HEK293T (cell line): ENCODE results near the gene CLEC18C.
"Not testable (repeated sequence)": the region's sequence is repeated elsewhere in the genome, so short reads cannot be mapped to it uniquely, and the experiment has no call there.

Experiments
- ARNT ChIP-seq: fragments of 450-650 bp; IDR thresholded peaks from 2 replicates; pipeline ENCODE4 v1.6.1; 2017; ENCODE audit warnings: mild to moderate bottlenecking
- CTBP1 ChIP-seq: fragments of 450-650 bp; IDR thresholded peaks from 2 replicates; pipeline ENCODE4 v1.6.1; 2016; ENCODE audit warnings: borderline replicate concordance
- ELF4 ChIP-seq: fragments of 450-650 bp; IDR thresholded peaks from 2 replicates; pipeline ENCODE4 v1.6.1; 2017; ENCODE audit warnings: antibody characterized with exemption
- FOXA1 ChIP-seq: fragments of 450-650 bp; IDR thresholded peaks from 2 replicates; pipeline ENCODE4 v1.6.1; 2016; ENCODE audit warnings: mild to moderate bottlenecking
- FOXM1 ChIP-seq: fragments of 450-650 bp; IDR thresholded peaks from 2 replicates; pipeline ENCODE4 v1.6.1; 2017; ENCODE audit warnings: mild to moderate bottlenecking, borderline replicate concordance
- HDGF ChIP-seq: fragments of 450-650 bp; IDR thresholded peaks from 2 replicates; pipeline ENCODE4 v1.6.1; 2017; ENCODE audit warnings: antibody characterized with exemption, borderline replicate concordance
- NFRKB ChIP-seq: fragments of 450-650 bp; IDR thresholded peaks from 2 replicates; pipeline ENCODE4 v1.6.1; 2016; ENCODE audit warnings: mild to moderate bottlenecking, moderate library complexity
- SP1 ChIP-seq: fragments of 450-650 bp; IDR thresholded peaks from 2 replicates; pipeline ENCODE4 v1.6.1; 2017
- SUZ12 ChIP-seq: fragments of 450-650 bp; IDR thresholded peaks from 2 replicates; pipeline ENCODE4 v1.6.1; 2016; ENCODE audit warnings: mild to moderate bottlenecking
- TARDBP ChIP-seq: fragments of 450-650 bp; IDR thresholded peaks from 2 replicates; pipeline ENCODE4 v1.6.1; 2016
- ZNF384 ChIP-seq: fragments of 450-650 bp; IDR thresholded peaks from 2 replicates; pipeline ENCODE4 v1.6.1; 2016

GRCh38 chr16:70200063-70200462 lies 26.5 kb downstream of the CLEC18C start:
- TF ChIP-seq ARNT, HDGF, SP1, FOXA1, SUZ12, FOXM1, CTBP1, ELF4, TARDBP, NFRKB, ZNF384: not testable (repeated sequence)
